GM12873 (cell line): ENCODE measurements around the gene CYB5RL.

Source experiments
- CTCF ChIP-seq: IDR thresholded peaks from 2 replicates; pipeline ENCODE4 v1.5.1; 2012; ENCODE audit warnings: low read depth, mild to moderate bottlenecking, moderate library complexity, low read length, control low read depth; ENCODE audit not compliant: insufficient read depth; ENCODE audit errors: missing control alignments

CYB5RL gene

GRCh38 chr1:54200519-54200997 lies 728 bp upstream of the CYB5RL start:
- no peak for TF ChIP-seq CTCF

- no peak for TF ChIP-seq CTCF
Measured at GRCh38 chr1:54199151-54199764, 572 bp downstream of the CYB5RL start.

- TF ChIP-seq CTCF = no peak
Measured at GRCh38 chr1:54193453-54193852, 6.4 kb downstream of the CYB5RL start.

GRCh38 chr1:54191525-54191924 lies 8.3 kb downstream of the CYB5RL start:
- no peak for TF ChIP-seq CTCF

- TF ChIP-seq CTCF = no peak
Measured at GRCh38 chr1:54190526-54190925, 9.3 kb downstream of the CYB5RL start.

- no peak for TF ChIP-seq CTCF
Measured at GRCh38 chr1:54188291-54188690, 11.5 kb downstream of the CYB5RL start.

- no peak for TF ChIP-seq CTCF
Measured at GRCh38 chr1:54186056-54186455, 13.8 kb downstream of the CYB5RL start.
